ENCODE data around the gene HPCA.

HPCA gene

GRCh38 chr1:32901823-32902534 is 15.7 kb downstream of the HPCA start:
- Histone ChIP-seq H3K4me1 (ENCODE audit: control insufficient read depth in 1 of 2, insufficient read depth in 2 of 2, low read length in 2 of 2) (peaks cover 30 to 41% of the 10 kb centered on the region in 2 experiments), H3K18ac (ENCODE audit: low read length) (peak overlapping the region; percentile 96), H3K9ac (ENCODE audit: low read length) (peak overlapping the region; percentile 50), H3K79me1 (ENCODE audit: low read length) (peaks cover 19% of the 10 kb centered on the region), H3K14ac (ENCODE audit: low read length) (peak overlapping the region; percentile 99), H2AFZ (ENCODE audit: insufficient read depth, low read length, poor library complexity) (peak overlapping the region; percentile 98), H2BK5ac (ENCODE audit: low read depth, low read length, poor library complexity) (peak overlapping the region; percentile 97), H2BK12ac (ENCODE audit: low read length) (peak overlapping the region; percentile 98), H3K4me3 (ENCODE audit: low read depth, low read length) (peak overlapping the region; percentile 62), H3K9me3 (ENCODE audit: insufficient read depth, low read depth, low read length) (peaks cover 3% of the 10 kb centered on the region), H3K4me2 (ENCODE audit: low read length) (peak overlapping the region; percentile 86), H3K23ac (ENCODE audit: low read length) (no peak overlapping the region), H3K36me3 (ENCODE audit: control insufficient read depth in 1 of 2, insufficient read depth in 2 of 2, low read length in 2 of 2) (peaks cover 4 to 5% of the 10 kb centered on the region in 2 experiments), H3K79me2 (ENCODE audit: control insufficient read depth, insufficient read depth, low read length, poor library complexity) (peaks cover 15% of the 10 kb centered on the region), H2AK5ac (ENCODE audit: low read length) (peak overlapping the region; percentile 99), H3K27me3 (ENCODE audit: insufficient read depth, low read length) (no peaks in the 10 kb centered on the region), H3K27ac (ENCODE audit: low read depth, low read length) (peak overlapping the region; percentile 77), H4K91ac (ENCODE audit: low read depth, low read length) (peak overlapping the region; percentile 100), H4K8ac (ENCODE audit: low read depth, low read length) (peak overlapping the region; percentile 99), H2BK120ac (ENCODE audit: insufficient read depth, low read length, poor library complexity) (peak overlapping the region; percentile 99), H3K4ac (ENCODE audit: low read depth, low read length) (peak overlapping the region; percentile 98), H4K12ac (ENCODE audit: low read depth, low read length) (peak overlapping the region; percentile 88)
- DNase-seq = peak in 1 of 2 donors; percentile 45
- no CpG with 5 or more reads among the region's 24 CpGs for WGBS (ENCODE audit: extremely low coverage, insufficient coverage, insufficient read length)

- no CpG with 5 or more reads among the region's 6 CpGs for WGBS (ENCODE audit: extremely low coverage, insufficient coverage, insufficient read length)
- H3K14ac ChIP-seq (ENCODE audit: low read length) = peak overlapping the region; percentile 25
- no peak overlapping the region for H4K12ac ChIP-seq (ENCODE audit: low read depth, low read length)
- no peak overlapping the region for H3K23ac ChIP-seq (ENCODE audit: low read length)
- no peak overlapping the region for H3K27ac ChIP-seq (ENCODE audit: low read depth, low read length)
- H4K91ac ChIP-seq (ENCODE audit: low read depth, low read length) = peak overlapping the region; percentile 45
- no peak overlapping the region for H3K4ac ChIP-seq (ENCODE audit: low read depth, low read length)
- peaks cover 3 to 4% of the 10 kb centered on the region in 2 experiments for H3K36me3 ChIP-seq (ENCODE audit: control insufficient read depth in 1 of 2, insufficient read depth in 2 of 2, low read length in 2 of 2)
- peaks cover 15% of the 10 kb centered on the region for H3K79me2 ChIP-seq (ENCODE audit: control insufficient read depth, insufficient read depth, low read length, poor library complexity)
- no peak overlapping the region for H3K9ac ChIP-seq (ENCODE audit: low read length)
- no peak overlapping the region for H4K8ac ChIP-seq (ENCODE audit: low read depth, low read length)
- peak overlapping the region; percentile 8 for H2BK5ac ChIP-seq (ENCODE audit: low read depth, low read length, poor library complexity)
- H2AK5ac ChIP-seq (ENCODE audit: low read length) = peak overlapping the region; percentile 71
- no peak overlapping the region for H3K4me3 ChIP-seq (ENCODE audit: low read depth, low read length)
- DNase-seq = no peak
- no peaks in the 10 kb centered on the region for H3K27me3 ChIP-seq (ENCODE audit: insufficient read depth, low read length)
- peak overlapping the region; percentile 39 for H3K18ac ChIP-seq (ENCODE audit: low read length)
- H3K4me2 ChIP-seq (ENCODE audit: low read length) = no peak overlapping the region
- peak overlapping the region; percentile 14 for H2BK120ac ChIP-seq (ENCODE audit: insufficient read depth, low read length, poor library complexity)
- peaks cover 3% of the 10 kb centered on the region for H3K9me3 ChIP-seq (ENCODE audit: insufficient read depth, low read depth, low read length)
- peak overlapping the region; percentile 92 for H2BK12ac ChIP-seq (ENCODE audit: low read length)
- peaks cover 19% of the 10 kb centered on the region for H3K79me1 ChIP-seq (ENCODE audit: low read length)
- peaks cover 25 to 35% of the 10 kb centered on the region in 2 experiments for H3K4me1 ChIP-seq (ENCODE audit: control insufficient read depth in 1 of 2, insufficient read depth in 2 of 2, low read length in 2 of 2)
- H2AFZ ChIP-seq (ENCODE audit: insufficient read depth, low read length, poor library complexity) = no peak overlapping the region
Measured at GRCh38 chr1:32902535-32902920, 16.2 kb downstream of the HPCA start.

- Histone ChIP-seq H3K79me2 (ENCODE audit: control insufficient read depth, insufficient read depth, low read length, poor library complexity) (peaks cover 15% of the 10 kb centered on the region), H3K4me1 (ENCODE audit: control insufficient read depth in 1 of 2, insufficient read depth in 2 of 2, low read length in 2 of 2) (peaks cover 16 to 24% of the 10 kb centered on the region in 2 experiments), H3K4me2 (ENCODE audit: low read length) (no peak overlapping the region), H4K8ac (ENCODE audit: low read depth, low read length) (no peak overlapping the region), H3K4ac (ENCODE audit: low read depth, low read length) (no peak overlapping the region), H3K27ac (ENCODE audit: low read depth, low read length) (no peak overlapping the region), H4K91ac (ENCODE audit: low read depth, low read length) (no peak overlapping the region), H3K9me3 (ENCODE audit: insufficient read depth, low read depth, low read length) (no peaks in the 10 kb centered on the region), H2BK120ac (ENCODE audit: insufficient read depth, low read length, poor library complexity) (no peak overlapping the region), H3K23ac (ENCODE audit: low read length) (no peak overlapping the region), H3K14ac (ENCODE audit: low read length) (no peak overlapping the region), H2AFZ (ENCODE audit: insufficient read depth, low read length, poor library complexity) (no peak overlapping the region), H2AK5ac (ENCODE audit: low read length) (no peak overlapping the region), H3K36me3 (ENCODE audit: control insufficient read depth in 1 of 2, insufficient read depth in 2 of 2, low read length in 2 of 2) (no peaks in the 10 kb centered on the region), H2BK12ac (ENCODE audit: low read length) (no peak overlapping the region), H3K4me3 (ENCODE audit: low read depth, low read length) (no peak overlapping the region), H2BK5ac (ENCODE audit: low read depth, low read length, poor library complexity) (no peak overlapping the region), H3K9ac (ENCODE audit: low read length) (no peak overlapping the region), H3K79me1 (ENCODE audit: low read length) (peaks cover 19% of the 10 kb centered on the region), H4K12ac (ENCODE audit: low read depth, low read length) (no peak overlapping the region), H3K18ac (ENCODE audit: low read length) (no peak overlapping the region), H3K27me3 (ENCODE audit: insufficient read depth, low read length) (no peaks in the 10 kb centered on the region)
- WGBS (ENCODE audit: extremely low coverage, insufficient coverage, insufficient read length) = no CpG with 5 or more reads among the region's 3 CpGs
- DNase-seq = no peak
Measured at GRCh38 chr1:32903991-32904785, 17.9 kb downstream of the HPCA start.

GRCh38 chr1:32904797-32905196 is 18.5 kb downstream of the HPCA start:
- no peaks in the 10 kb centered on the region for H3K27me3 ChIP-seq (ENCODE audit: insufficient read depth, low read length)
- no peak overlapping the region for H4K8ac ChIP-seq (ENCODE audit: low read depth, low read length)
- no peak overlapping the region for H4K12ac ChIP-seq (ENCODE audit: low read depth, low read length)
- no peak overlapping the region for H3K23ac ChIP-seq (ENCODE audit: low read length)
- H3K36me3 ChIP-seq (ENCODE audit: control insufficient read depth in 1 of 2, insufficient read depth in 2 of 2, low read length in 2 of 2) = no peaks in the 10 kb centered on the region
- peaks cover 15 to 22% of the 10 kb centered on the region in 2 experiments for H3K4me1 ChIP-seq (ENCODE audit: control insufficient read depth in 1 of 2, insufficient read depth in 2 of 2, low read length in 2 of 2)
- no peak overlapping the region for H2BK120ac ChIP-seq (ENCODE audit: insufficient read depth, low read length, poor library complexity)
- peaks cover 13% of the 10 kb centered on the region for H3K79me2 ChIP-seq (ENCODE audit: control insufficient read depth, insufficient read depth, low read length, poor library complexity)
- H2AFZ ChIP-seq (ENCODE audit: insufficient read depth, low read length, poor library complexity) = no peak overlapping the region
- no peak overlapping the region for H3K9ac ChIP-seq (ENCODE audit: low read length)
- H3K9me3 ChIP-seq (ENCODE audit: insufficient read depth, low read depth, low read length) = no peaks in the 10 kb centered on the region
- no peak overlapping the region for H2BK12ac ChIP-seq (ENCODE audit: low read length)
- peaks cover 19% of the 10 kb centered on the region for H3K79me1 ChIP-seq (ENCODE audit: low read length)
- DNase-seq = no peak
- no peak overlapping the region for H3K27ac ChIP-seq (ENCODE audit: low read depth, low read length)
- no CpG with 5 or more reads among the region's 2 CpGs for WGBS (ENCODE audit: extremely low coverage, insufficient coverage, insufficient read length)
- no peak overlapping the region for H3K14ac ChIP-seq (ENCODE audit: low read length)
- no peak overlapping the region for H3K4me3 ChIP-seq (ENCODE audit: low read depth, low read length)
- H4K91ac ChIP-seq (ENCODE audit: low read depth, low read length) = no peak overlapping the region
- no peak overlapping the region for H3K18ac ChIP-seq (ENCODE audit: low read length)
- H2AK5ac ChIP-seq (ENCODE audit: low read length) = no peak overlapping the region
- no peak overlapping the region for H3K4ac ChIP-seq (ENCODE audit: low read depth, low read length)
- no peak overlapping the region for H3K4me2 ChIP-seq (ENCODE audit: low read length)
- no peak overlapping the region for H2BK5ac ChIP-seq (ENCODE audit: low read depth, low read length, poor library complexity)
